ENCODE measurements around the gene EML4. TPM values are rescaled to one million over a fixed set of nuclear protein-coding genes. Genes with fewer than 3 reads are reported as not detected.

EML4 gene
- total RNA-seq, 1 donor from 2014 or later = 117 TPM

GRCh38 chr2:42218712-42219111 is 49.6 kb downstream of the EML4 start:
- Mint-ChIP-seq H3K4me1 (ENCODE audit: unreplicated experiment) (peaks cover 24% of the 10 kb centered on the region), H3K36me3 (peaks cover 22% of the 10 kb centered on the region), H3K27ac (no peak overlapping the region), H3K27me3 (no peaks in the 10 kb centered on the region), H3K4me3 (no peak overlapping the region), H3K9me3 (peaks cover 5% of the 10 kb centered on the region)
- TF ChIP-seq CTCF (conservative IDR thresholded peaks at IDR 0.05) = no peak
- no peak for DNase-seq (ENCODE audit: extremely low spot score, unreplicated experiment)

- no peak overlapping the region for H3K4me3 Mint-ChIP-seq
- H3K27me3 Mint-ChIP-seq = no peaks in the 10 kb centered on the region
- H3K36me3 Mint-ChIP-seq = peaks cover 22% of the 10 kb centered on the region
- no peak for TF ChIP-seq CTCF (conservative IDR thresholded peaks at IDR 0.05)
- H3K4me1 Mint-ChIP-seq (ENCODE audit: unreplicated experiment) = peaks cover 28% of the 10 kb centered on the region
- H3K9me3 Mint-ChIP-seq = peaks cover 5% of the 10 kb centered on the region
- H3K27ac Mint-ChIP-seq = no peak overlapping the region
- DNase-seq (ENCODE audit: extremely low spot score, unreplicated experiment) = no peak
These were observed 50.0 kb downstream of the EML4 start for GRCh38 chr2:42219160-42219559.

- Mint-ChIP-seq H3K36me3 (peaks cover 22% of the 10 kb centered on the region), H3K27ac (no peak overlapping the region), H3K9me3 (peaks cover 5% of the 10 kb centered on the region), H3K4me1 (ENCODE audit: unreplicated experiment) (peaks cover 32% of the 10 kb centered on the region), H3K4me3 (no peak overlapping the region), H3K27me3 (no peaks in the 10 kb centered on the region)
- no peak for TF ChIP-seq CTCF (conservative IDR thresholded peaks at IDR 0.05)
- no peak for DNase-seq (ENCODE audit: extremely low spot score, unreplicated experiment)
These were observed 51.4 kb downstream of the EML4 start for GRCh38 chr2:42220566-42220965.

GRCh38 chr2:42223067-42223854 is 54.1 kb downstream of the EML4 start:
- no peak for TF ChIP-seq CTCF (conservative IDR thresholded peaks at IDR 0.05)
- H3K4me3 Mint-ChIP-seq = no peak overlapping the region
- peak overlapping the region; percentile 33 for H3K27ac Mint-ChIP-seq
- H3K36me3 Mint-ChIP-seq = peaks cover 18% of the 10 kb centered on the region
- no peak for DNase-seq (ENCODE audit: extremely low spot score, unreplicated experiment)
- H3K4me1 Mint-ChIP-seq (ENCODE audit: unreplicated experiment) = peaks cover 28% of the 10 kb centered on the region
- H3K9me3 Mint-ChIP-seq = no peaks in the 10 kb centered on the region
- no peaks in the 10 kb centered on the region for H3K27me3 Mint-ChIP-seq

- H3K4me1 Mint-ChIP-seq (ENCODE audit: unreplicated experiment) = peaks cover 28% of the 10 kb centered on the region
- H3K9me3 Mint-ChIP-seq = no peaks in the 10 kb centered on the region
- no peak overlapping the region for H3K4me3 Mint-ChIP-seq
- no peaks in the 10 kb centered on the region for H3K27me3 Mint-ChIP-seq
- peak overlapping the region; percentile 33 for H3K27ac Mint-ChIP-seq
- peaks cover 15% of the 10 kb centered on the region for H3K36me3 Mint-ChIP-seq
- no peak for DNase-seq (ENCODE audit: extremely low spot score, unreplicated experiment)
- no peak for TF ChIP-seq CTCF (conservative IDR thresholded peaks at IDR 0.05)
These were observed 54.7 kb downstream of the EML4 start for GRCh38 chr2:42223855-42224268.

All from type B pancreatic cell (in vitro differentiated cells).